ENCODE measurements around the gene ALDH1A3.
A peak's percentile ranks its signal among the peaks of the same experiment; 100 is the strongest.

The ALDH1A3 gene

DNA sequence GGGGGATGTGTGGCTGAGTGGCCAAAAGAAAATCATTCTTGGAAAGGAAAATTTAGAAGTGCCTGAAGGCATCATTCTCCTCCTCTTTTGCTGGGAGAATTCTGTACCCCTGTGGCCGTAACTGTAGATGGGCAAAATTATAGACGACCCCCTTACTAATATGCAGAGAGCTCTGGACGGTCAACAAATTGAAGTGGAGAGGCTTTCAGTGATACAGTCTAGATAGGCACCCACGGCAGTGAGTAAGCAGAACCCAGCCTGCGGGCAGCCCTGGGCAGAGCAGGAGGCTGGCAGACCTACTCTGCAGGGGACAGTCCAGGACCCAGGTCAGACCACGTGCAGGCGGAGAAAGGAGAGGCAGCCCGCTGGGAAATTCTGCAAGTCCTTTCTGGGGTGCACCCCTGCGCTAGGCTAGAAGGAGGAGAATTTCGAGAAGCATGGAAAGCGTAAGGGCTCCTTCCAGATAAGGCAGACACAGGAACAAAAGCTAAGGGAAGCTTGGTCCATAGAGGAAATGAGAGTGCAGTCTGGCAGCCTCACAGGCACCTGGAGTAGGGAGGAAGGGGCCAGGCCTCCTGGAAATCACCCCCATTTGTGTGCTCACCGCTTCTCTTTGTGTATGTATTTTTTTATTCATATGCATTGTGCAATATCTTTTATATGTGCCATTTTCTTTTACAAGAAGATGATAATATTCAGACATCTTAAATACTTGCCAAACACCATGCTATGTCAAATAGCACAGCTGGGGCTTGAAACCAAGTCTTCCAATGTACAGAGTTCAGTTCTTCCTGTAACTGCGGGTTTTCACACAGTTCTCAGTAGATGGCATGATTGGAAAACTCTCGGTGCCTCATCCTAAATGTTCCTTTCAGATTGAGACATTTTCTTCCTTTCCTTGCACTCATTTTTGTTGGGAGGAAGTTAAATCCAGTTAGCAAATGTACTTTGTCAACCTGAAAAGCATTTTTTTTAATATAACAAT, 79.7 kb downstream of the ALDH1A3 start:
- peak; percentile 4 for DNase-seq
